Gastrocnemius medialis (tissue), 4 donors: Measurements from ENCODE around the gene NEK11.

Experiments used
- POLR2A ChIP-seq, 2 donors: fragments of 450-650 bp; IDR thresholded peaks; one replicate each; pipeline ENCODE4 v1.6.1; 2017; ENCODE audit warnings: antibody characterized with exemption in 2 of 2, mild to moderate bottlenecking in 2 of 2, moderate library complexity in 2 of 2
- TF ChIP-seq, protein P1 (sequence below), 5 experiments: fragments of 450-650 bp in 3 of 5; fragments of 200-600 bp in 2 of 5; sonication (generic) in 2 of 5; IDR thresholded peaks in 4 of 5; conservative IDR thresholded peaks in 1 of 5; 1 replicate in 4 of 5; 2 replicates in 1 of 5; pipeline ENCODE4 v1.5.1; 2016 to 2019; ENCODE audit warnings: antibody characterized with exemption in 5 of 5, mild to moderate bottlenecking in 3 of 5, moderate library complexity in 3 of 5

DNA sequence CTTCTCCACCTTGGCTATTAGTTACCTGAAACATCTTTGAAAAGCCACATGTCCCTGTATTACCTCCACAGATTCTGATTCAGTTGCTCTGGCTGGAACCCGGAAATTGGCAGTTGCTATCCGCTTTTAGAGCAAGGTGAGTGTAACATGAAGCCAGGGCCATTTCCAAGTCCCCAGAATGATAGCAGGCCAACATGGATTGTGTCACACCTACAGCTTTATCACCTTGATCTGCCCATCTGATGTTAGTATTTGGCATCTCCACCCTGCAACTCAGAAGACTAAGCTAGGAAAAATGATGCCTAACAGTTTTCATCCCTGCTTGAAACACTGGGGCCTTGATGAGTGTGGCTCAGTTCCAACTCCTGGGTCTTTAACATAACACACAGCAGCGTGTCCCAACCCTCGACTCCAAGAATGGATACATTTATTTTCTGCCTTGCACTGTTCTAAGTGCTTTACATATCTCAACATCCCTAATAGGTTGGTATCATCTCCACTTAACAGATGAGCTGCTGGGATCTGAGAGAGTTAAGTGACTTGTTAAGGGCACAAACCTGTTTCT lies 333.6 kb downstream of the NEK11 start:
- TF ChIP-seq POLR2A (IDR thresholded peaks at IDR 0.05), result no peak
- TF ChIP-seq, protein P1, sequence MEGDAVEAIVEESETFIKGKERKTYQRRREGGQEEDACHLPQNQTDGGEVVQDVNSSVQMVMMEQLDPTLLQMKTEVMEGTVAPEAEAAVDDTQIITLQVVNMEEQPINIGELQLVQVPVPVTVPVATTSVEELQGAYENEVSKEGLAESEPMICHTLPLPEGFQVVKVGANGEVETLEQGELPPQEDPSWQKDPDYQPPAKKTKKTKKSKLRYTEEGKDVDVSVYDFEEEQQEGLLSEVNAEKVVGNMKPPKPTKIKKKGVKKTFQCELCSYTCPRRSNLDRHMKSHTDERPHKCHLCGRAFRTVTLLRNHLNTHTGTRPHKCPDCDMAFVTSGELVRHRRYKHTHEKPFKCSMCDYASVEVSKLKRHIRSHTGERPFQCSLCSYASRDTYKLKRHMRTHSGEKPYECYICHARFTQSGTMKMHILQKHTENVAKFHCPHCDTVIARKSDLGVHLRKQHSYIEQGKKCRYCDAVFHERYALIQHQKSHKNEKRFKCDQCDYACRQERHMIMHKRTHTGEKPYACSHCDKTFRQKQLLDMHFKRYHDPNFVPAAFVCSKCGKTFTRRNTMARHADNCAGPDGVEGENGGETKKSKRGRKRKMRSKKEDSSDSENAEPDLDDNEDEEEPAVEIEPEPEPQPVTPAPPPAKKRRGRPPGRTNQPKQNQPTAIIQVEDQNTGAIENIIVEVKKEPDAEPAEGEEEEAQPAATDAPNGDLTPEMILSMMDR (IDR thresholded peaks at IDR 0.05 in 4 of 5, conservative IDR thresholded peaks at IDR 0.05 in 1 of 5), result no peak
